Pancreas (tissue), 10 donors: Measurements from ENCODE around the gene TP53RK. TPM values are rescaled to one million over a fixed set of nuclear protein-coding genes. Genes with fewer than 3 reads are reported as not detected.
A peak's percentile ranks its signal among the peaks of the same experiment; 100 is the strongest.

Source experiments
- ATAC-seq, 4 donors: fragments of 200-7000 bp; cut with Tn5 transposase; one replicate each; pipeline versions ENCODE4 v1.8.0 to v1.9.1; 2020; ENCODE audit warnings: mild to moderate bottlenecking in 4 of 4, moderate library complexity in 4 of 4
- DNase-seq, 6 donors: peaks; one replicate each; pipeline ENCODE4 v3.0.0-alpha.2; 2020
- FAIRE-seq: peaks from 2 replicates; lab custom pipeline; 2012; peaks lifted over from hg19 to GRCh38; lab: Jason Lieb, UNC
- H3K27ac ChIP-seq, 4 donors: fragments of 200-600 bp; sonication (generic); 1 replicate in 3 of 4; 2 replicates in 1 of 4; pipeline versions ENCODE4 v1.5.0 to v1.8.0; 2020
- H3K27me3 ChIP-seq, 4 donors: fragments of 200-600 bp; one replicate each; pipeline ENCODE4 v1.8.0; 2021
- H3K36me3 ChIP-seq, 3 donors: fragments of 200-600 bp; sonication (generic) in 1 of 3; one replicate each; pipeline versions ENCODE4 v1.5.0 to v1.8.0; 2020 to 2021
- H3K4me1 ChIP-seq, 3 donors: fragments of 200-600 bp; one replicate each; pipeline ENCODE4 v1.8.0; 2021
- H3K4me3 ChIP-seq, 4 donors: fragments of 200-600 bp; sonication (generic) in 2 of 4; one replicate each; pipeline versions ENCODE4 v1.5.0 to v1.8.0; 2020 to 2021
- H3K9me3 ChIP-seq, 4 donors: fragments of 200-600 bp; one replicate each; pipeline ENCODE4 v1.8.0; 2021
- CTCF ChIP-seq, 4 donors: fragments of 200-600 bp; sonication (generic) in 3 of 4; IDR thresholded peaks; one replicate each; pipeline versions ENCODE4 v1.5.0 to v1.8.0; 2021; ENCODE audit warnings: antibody characterized with exemption in 4 of 4
- WGBS, 2 donors: extraction: QIAGEN DNeasy Blood & Tissue Kit; methylation state at CpG; one replicate each; pipeline ENCODE4 v1.1.7; 2013; 5-methylcytosine and 5-hydroxymethylcytosine counted together
- intact Hi-C, 3 donors: fragments of 100-400 bp; cut with DNase I; formaldehyde crosslinking; loops; one replicate each; pipeline versions ENCODE4 v1.11.1 to v1.14.2; 2022
- polyA plus RNA-seq, 2 donors: library from polyadenylated mRNA; stranded (reverse); fragments of 200-250 nt; gene quantifications; one replicate each; pipeline ENCODE4 v1.2.3, GENCODE V29; 2013
- total RNA-seq, 6 donors: library from RNA; stranded (reverse); fragmentation: NEBNext Ultra II Directional in 4 of 6; extraction: Animal tissue kit (Norgen Biotek cat#: 25700) in 4 of 6; gene quantifications; one replicate each; pipeline versions ENCODE4 v1.2.1 to v1.2.4, GENCODE V29; 2021 to 2023
- donor health status: healthy with polysubstance abuse.
- donor health status: DM: no; HTN: no; CAD: no; lungs with moderate emphysema.
- donor health status: DM: no; HTN: no; CAD: no.
- donor health status: control.
- donor health status: control.
- donor health status: Bipolar disorder and iron deficiency.
- donor health status: DM: yes; HTN: yes; CAD: no.
- donor health status: DM: no; HTN: no; CAD: no.
- donor health status: DM: no; HTN: no; CAD: no.
- donor health status: DM: yes; HTN: yes; CAD: no.

Gene TP53RK
- total and polyA plus RNA-seq, 8 donors: 2.5 to 6.1 (median 3.8) TPM

GRCh38 chr20:46670585-46671584 lies 18.4 kb downstream of the TP53RK start:
- Histone ChIP-seq H3K4me3 (no peak overlapping the region), H3K4me1 (peaks cover 7 to 9% (median 9%) of the 10 kb centered on the region in 3 donors), H3K9me3 (no peaks in the 10 kb centered on the region), H3K27me3 (no peaks in the 10 kb centered on the region), H3K36me3 (no peaks in the 10 kb centered on the region), H3K27ac (peak overlapping the region in 2 of 4 donors; percentile 13 to 45)
- DNase-seq (peak in 3 of 6 donors; percentile 31 to 58 (median 42)), ATAC-seq (peak; percentile 67 to 87 (median 80)), FAIRE-seq (no peak)
- no peak for TF ChIP-seq CTCF (IDR thresholded peaks at IDR 0.05)
- intact Hi-C loops: no loop called here
- 17 to 21% methylated on average over 3 of the region's 3 CpGs for WGBS, 2 donors

GRCh38 chr20:46670228-46670584 lies 19.0 kb downstream of the TP53RK start:
- TF ChIP-seq CTCF (IDR thresholded peaks at IDR 0.05): no peak
- Histone ChIP-seq H3K4me1 (peaks cover 7 to 9% (median 9%) of the 10 kb centered on the region in 3 donors), H3K36me3 (no peaks in the 10 kb centered on the region), H3K4me3 (no peak overlapping the region), H3K27ac (peak overlapping the region in 1 of 4 donors; percentile 6), H3K9me3 (no peaks in the 10 kb centered on the region), H3K27me3 (no peaks in the 10 kb centered on the region)
- DNase-seq (no peak), ATAC-seq (no peak), FAIRE-seq (no peak)
- WGBS, 2 donors: 89 to 95% methylated on average over 2 of the region's 2 CpGs
- intact Hi-C loops: no loop called here

- Histone ChIP-seq H3K4me1 (peaks cover 7 to 9% (median 9%) of the 10 kb centered on the region in 3 donors), H3K27ac (no peak overlapping the region), H3K9me3 (no peaks in the 10 kb centered on the region), H3K27me3 (no peaks in the 10 kb centered on the region), H3K36me3 (no peaks in the 10 kb centered on the region), H3K4me3 (no peak overlapping the region)
- FAIRE-seq (no peak), DNase-seq (no peak), ATAC-seq (no peak)
- intact Hi-C loops: no loop called here
- WGBS, 2 donors: 81 to 83% methylated on average over 6 of the region's 6 CpGs
- TF ChIP-seq CTCF (IDR thresholded peaks at IDR 0.05): no peak
Observed at GRCh38 chr20:46666818-46667515, 22.3 kb downstream of the TP53RK start.

- WGBS, 2 donors: 95 to 96% methylated on average over 3 of the region's 3 CpGs
- Histone ChIP-seq H3K36me3 (no peaks in the 10 kb centered on the region), H3K4me3 (no peak overlapping the region), H3K9me3 (no peaks in the 10 kb centered on the region), H3K27me3 (no peaks in the 10 kb centered on the region), H3K27ac (no peak overlapping the region), H3K4me1 (peaks cover 2 to 3% (median 3%) of the 10 kb centered on the region in 3 donors)
- no peak for TF ChIP-seq CTCF (IDR thresholded peaks at IDR 0.05)
- intact Hi-C loops: no loop called here
- DNase-seq (no peak), ATAC-seq (no peak), FAIRE-seq (no peak)
Observed at GRCh38 chr20:46666306-46666705, 22.9 kb downstream of the TP53RK start.
